HepG2 (cell line): Measurements from ENCODE around the gene RPS27A. TPM values are rescaled to one million over a fixed set of nuclear protein-coding genes. Genes with fewer than 3 reads are reported as not detected.
"Not testable (repeated sequence)": the region's sequence is repeated elsewhere in the genome, so short reads cannot be mapped to it uniquely, and the experiment has no call there.

Experiments
- ATAC-seq: fragments of 200-7000 bp; cut with Tn5 transposase; 3 replicates; pipeline ENCODE4 v1.9.1; 2020; ENCODE audit warnings: mild to moderate bottlenecking, moderate library complexity
- BruUV-seq: library from RNA; stranded (reverse); fragments of 400-500 nt; replicated peaks from 2 replicates; lab custom pipeline; 2021; lab: Mats Ljungman, UMichigan
- CTCF ChIA-PET: fragments of 300-600 bp; formaldehyde crosslinking; extraction: SDS; loops from one replicate; lab custom pipeline; 2021; ENCODE audit warnings: low total read pairs, inconsistent platforms, low intra/inter-chr PET ratio; lab: Yijun Ruan, JAX
- POLR2A ChIA-PET: fragments of 350-600 bp; sonication (Branson Sonifier 250); formaldehyde crosslinking; loops from one replicate; lab custom pipeline; 2020; ENCODE audit warnings: antibody characterized with exemption, inconsistent platforms; lab: Yijun Ruan, JAX
- DNase-seq: peaks from one replicate; pipeline ENCODE4 v3.0.0-alpha.2; 2015; ENCODE audit warnings: low spot score
- FAIRE-seq: peaks from 3 replicates; lab custom pipeline; 2011; peaks lifted over from hg19 to GRCh38; lab: Jason Lieb, UNC
- H2AFZ ChIP-seq: one replicate; pipeline ENCODE4 v1.6.1; 2011; ENCODE audit warnings: low read length, inconsistent platforms
- H3K27ac ChIP-seq: fragments of 300-600 bp; 3 replicates; pipeline ENCODE4 v1.8.0; 2011; ENCODE audit warnings: mixed run types, mild to moderate bottlenecking, mixed read lengths, low read length, inconsistent platforms; ENCODE audit not compliant: insufficient read depth; ENCODE audit errors: extremely low read length
- H3K27me3 ChIP-seq, 2 experiments: fragments of 200-600 bp in 1 of 2; 2 replicates in 1 of 2; 3 replicates in 1 of 2; pipeline versions ENCODE4 v1.6.0 to v1.8.0; 2011; ENCODE audit warnings: low read length in 2 of 2, mild to moderate bottlenecking in 2 of 2, moderate library complexity in 2 of 2, inconsistent platforms in 1 of 2; ENCODE audit not compliant: insufficient read depth in 2 of 2, control insufficient read depth in 1 of 2
- H3K36me3 ChIP-seq, 2 experiments: fragments of 200-600 bp in 1 of 2; replicated peaks in 1 of 2; 2 replicates in 1 of 2; 3 replicates in 1 of 2; pipeline versions ENCODE4 v1.5.1 to v1.8.0; 2011; ENCODE audit warnings: low read length in 2 of 2, inconsistent platforms in 1 of 2; ENCODE audit not compliant: insufficient read depth in 2 of 2, control insufficient read depth in 1 of 2
- H3K4me1 ChIP-seq: 2 replicates; pipeline ENCODE4 v1.5.1; 2012; ENCODE audit warnings: low read length, inconsistent platforms; ENCODE audit not compliant: insufficient read depth
- H3K4me2 ChIP-seq: 2 replicates; pipeline ENCODE4 v1.6.0; 2011; ENCODE audit warnings: low read depth, low read length, inconsistent platforms
- H3K4me3 ChIP-seq, 3 experiments: fragments of 200-600 bp in 1 of 3; sonication (generic), shearing (Covaris generic) in 1 of 3; replicated peaks in 1 of 3; 2 replicates each; pipeline ENCODE4 v1.5.1; 2011 to 2016; ENCODE audit warnings: low read length in 3 of 3, inconsistent platforms in 2 of 3, low read depth in 2 of 3, mild to moderate bottlenecking in 2 of 3, control low read depth in 1 of 3, mixed read lengths in 1 of 3; ENCODE audit not compliant: insufficient read depth in 1 of 3
- H3K79me2 ChIP-seq: one replicate; pipeline ENCODE4 v1.6.1; 2011; ENCODE audit warnings: low read length, inconsistent platforms; ENCODE audit not compliant: insufficient read depth
- H3K9ac ChIP-seq: 2 replicates; pipeline ENCODE4 v1.6.0; 2011; ENCODE audit warnings: mild to moderate bottlenecking, low read depth, low read length, inconsistent platforms; ENCODE audit not compliant: insufficient read depth
- H3K9me3 ChIP-seq: 2 replicates; pipeline ENCODE4 v1.5.1; 2012; ENCODE audit warnings: mild to moderate bottlenecking, low read length
- H4K20me1 ChIP-seq: 2 replicates; pipeline ENCODE4 v1.6.0; 2011; ENCODE audit warnings: inconsistent platforms, mild to moderate bottlenecking, low read length, moderate library complexity; ENCODE audit not compliant: insufficient read depth
- CEBPB ChIP-seq: IDR thresholded peaks from 2 replicates; pipeline ENCODE4 v1.6.1; 2011; ENCODE audit warnings: low read depth, low read length, improper control_type of control experiment, borderline replicate concordance
- HNF1B ChIP-seq: sonication (generic); formaldehyde crosslinking; IDR thresholded peaks from 2 replicates; pipeline ENCODE4 v1.5.1; 2020; ENCODE audit warnings: mild to moderate bottlenecking, moderate library complexity, missing genetic modification reagents
- ZNF230 ChIP-seq: sonication (generic); formaldehyde crosslinking; IDR thresholded peaks from 2 replicates; pipeline ENCODE4 v1.4.0; 2020; ENCODE audit warnings: mild to moderate bottlenecking, missing genetic modification reagents
- WGBS: methylation state at CpG from one replicate; pipeline ENCODE4 v1.1.6; 2017; ENCODE audit warnings: low lambda C conversion rate; 5-methylcytosine and 5-hydroxymethylcytosine counted together
- in situ Hi-C: cut with HindIII; loops from 2 replicates; pipeline ENCODE4 v1.10.0; 2017; ENCODE audit warnings: low pct_unique_long_range_greater_than_20kb; ENCODE audit not compliant: extremely low pct_ligation_motif_present
- intact Hi-C: fragments of 100-400 bp; cut with micrococcal nuclease; formaldehyde crosslinking; loops from one replicate; pipeline ENCODE4 v1.10.0; 2022; ENCODE audit not compliant: unreplicated experiment
- polyA plus RNA-seq, 8 experiments: library from polyadenylated mRNA; depleted of rRNA in 3 of 8; stranded (reverse) in 7 of 8; unstranded in 1 of 8; fragments of >200 nt; fragmentation: Illumina TruSeq in 4 of 8; extraction: Trizol in 4 of 8; gene quantifications; 2 replicates each; pipeline versions ENCODE4 v1.2.1 to v1.2.3, GENCODE V29; 2011 to 2016; ENCODE audit warnings: low read depth in 4 of 8, missing spikeins in 1 of 8, mixed read lengths in 1 of 8; ENCODE audit not compliant: insufficient read depth in 1 of 8
- total RNA-seq, 5 experiments: library from RNA; depleted of rRNA; stranded (reverse); fragments of >200 nt; fragmentation: Illumina TruSeq; extraction: Trizol; gene quantifications; 2 replicates each; pipeline ENCODE4 v1.2.3, GENCODE V29; 2016; ENCODE audit warnings: low read depth in 1 of 5

Gene RPS27A
- total and polyA plus RNA-seq, 2 of the 13 experiments (the other 11 are each of a cell fraction or from before 2014, with no cell fraction given) = 2,779 to 3,269 TPM

- TF ChIP-seq HNF1B (CRISPR knock-in tag) = no peak
Measured at GRCh38 chr2:55247025-55247424, 14.5 kb downstream of the RPS27A start (continued).

GRCh38 chr2:55252832-55253231 is 20.3 kb downstream of the RPS27A start:
- H2AFZ ChIP-seq = no peak overlapping the region
- H3K79me2 ChIP-seq = no peaks in the 10 kb centered on the region
- in situ Hi-C loops = no loop called here
- H3K9me3 ChIP-seq = no peaks in the 10 kb centered on the region
- H3K9ac ChIP-seq = no peak overlapping the region
- H3K27me3 ChIP-seq = no peaks in the 10 kb centered on the region
- DNase-seq (no peak), FAIRE-seq (no peak), ATAC-seq (no peak)
- peaks cover 9% of the 10 kb centered on the region for H3K4me1 ChIP-seq
- intact Hi-C loops = no loop called here
- no peak overlapping the region for H3K4me2 ChIP-seq
- BruUV-seq = no TSS peak
- CTCF ChIA-PET = no interaction called here
- no peak overlapping the region for H3K4me3 ChIP-seq
- WGBS = 79% methylated on average over 3 of the region's 3 CpGs
- no peak for TF ChIP-seq ZNF230
- peak; percentile 57; the same call in 1 of the 2 replicates for TF ChIP-seq CEBPB
- H3K27ac ChIP-seq = no peak overlapping the region
- POLR2A ChIA-PET = interaction anchor here (1.7 kb wide), 1 partner anchor 20 kb away, joined by 5 read pairs; the partner anchor contains the start of genes CLHC1 and RPS27A
- H4K20me1 ChIP-seq = no peaks in the 10 kb centered on the region
- H3K36me3 ChIP-seq = peaks cover 13 to 66% of the 10 kb centered on the region in 2 experiments

GRCh38 chr2:55259586-55259985 is 27.1 kb downstream of the RPS27A start:
- H2AFZ ChIP-seq, H3K9me3 ChIP-seq, H3K79me2 ChIP-seq, H3K27me3 ChIP-seq, FAIRE-seq, DNase-seq, H3K4me3 ChIP-seq, H3K4me2 ChIP-seq, ATAC-seq, H3K4me1 ChIP-seq, intact Hi-C loops, CTCF ChIA-PET, H3K9ac ChIP-seq, H4K20me1 ChIP-seq, BruUV-seq, H3K27ac ChIP-seq, in situ Hi-C loops: not testable (repeated sequence)
- 97% methylated on average over 3 of the region's 3 CpGs for WGBS
- peaks cover 13 to 73% of the 10 kb centered on the region in 2 experiments for H3K36me3 ChIP-seq
- POLR2A ChIA-PET = interaction anchor here (0.7 kb wide), 1 partner anchor 531 kb away, joined by 5 read pairs; no protein-coding TSS in a partner anchor
